SK-N-SH treated with all-trans-retinoic acid at 6 μM for 48 hours (cell line): ENCODE measurements around the gene MAPK10.

ENCODE experiments used
- ATAC-seq: fragments of 200-7000 bp; cut with Tn5 transposase; 3 replicates; pipeline ENCODE4 v1.9.1; 2020; ENCODE audit warnings: mild to moderate bottlenecking, moderate library complexity
- ARNTL ChIP-seq: fragments of 450-650 bp; formaldehyde crosslinking; IDR thresholded peaks from 2 replicates; pipeline ENCODE4 v1.5.0; 2020; ENCODE audit warnings: low read depth, mild to moderate bottlenecking, moderate library complexity, borderline replicate concordance
- BACH2 ChIP-seq: fragments of 250-450 bp; sonication (Bioruptor Pico); IDR thresholded peaks from 2 replicates; pipeline ENCODE4 v1.9.0; 2021; ENCODE audit warnings: mild to moderate bottlenecking, borderline replicate concordance
- ESRRG ChIP-seq: fragments of 250-450 bp; sonication (Bioruptor Pico); IDR thresholded peaks from 2 replicates; pipeline ENCODE4 v1.6.1; 2021; ENCODE audit warnings: mild to moderate bottlenecking
- GLIS3 ChIP-seq: fragments of 250-450 bp; sonication (Bioruptor Pico); IDR thresholded peaks from 2 replicates; pipeline ENCODE4 v1.5.0; 2020; ENCODE audit warnings: mild to moderate bottlenecking, moderate library complexity
- ISL1 ChIP-seq: fragments of 250-450 bp; sonication (Bioruptor Pico); IDR thresholded peaks from 2 replicates; pipeline ENCODE4 v2.1.2; 2022; ENCODE audit warnings: mild to moderate bottlenecking, moderate library complexity
- OSR1 ChIP-seq: fragments of 250-450 bp; sonication (Bioruptor Pico); IDR thresholded peaks from 2 replicates; pipeline ENCODE4 v1.8.0; 2022; ENCODE audit warnings: moderate library complexity, mild to moderate bottlenecking, inconsistent platforms
- PATZ1 ChIP-seq: fragments of 250-450 bp; sonication (Bioruptor Pico); IDR thresholded peaks from 2 replicates; pipeline ENCODE4 v1.8.0; 2020; ENCODE audit warnings: mild to moderate bottlenecking, moderate library complexity, borderline replicate concordance
- POU6F1 ChIP-seq: fragments of 250-450 bp; sonication (Bioruptor Pico); IDR thresholded peaks from 2 replicates; pipeline ENCODE4 v1.8.0; 2021; ENCODE audit warnings: low read depth, mild to moderate bottlenecking, moderate library complexity, borderline replicate concordance
- PPARA ChIP-seq: fragments of 250-450 bp; sonication (Bioruptor Pico); IDR thresholded peaks from 2 replicates; pipeline ENCODE4 v1.5.0; 2020; ENCODE audit warnings: mild to moderate bottlenecking, borderline replicate concordance
- RARB ChIP-seq: fragments of 250-450 bp; sonication (Bioruptor Pico); IDR thresholded peaks from 2 replicates; pipeline ENCODE4 v1.8.0; 2021; ENCODE audit warnings: mild to moderate bottlenecking, moderate library complexity
- SNAI2 ChIP-seq: fragments of 250-450 bp; sonication (Bioruptor Pico); IDR thresholded peaks from 2 replicates; pipeline ENCODE4 v1.5.0; 2020; ENCODE audit warnings: mild to moderate bottlenecking, moderate library complexity
- TCF4 ChIP-seq: fragments of 250-450 bp; sonication (Bioruptor Pico); IDR thresholded peaks from 2 replicates; pipeline ENCODE4 v1.8.0; 2021; ENCODE audit warnings: mild to moderate bottlenecking, moderate library complexity, borderline replicate concordance
- TOX ChIP-seq: fragments of 250-450 bp; sonication (Bioruptor Pico); IDR thresholded peaks from 2 replicates; pipeline ENCODE4 v1.8.0; 2021; ENCODE audit warnings: mild to moderate bottlenecking, moderate library complexity, borderline replicate concordance
- TSHZ2 ChIP-seq: fragments of 250-450 bp; sonication (Bioruptor Pico); IDR thresholded peaks from 2 replicates; pipeline ENCODE4 v1.5.0; 2020; ENCODE audit warnings: mild to moderate bottlenecking, moderate library complexity
- ZFP3 ChIP-seq: fragments of 250-450 bp; sonication (Bioruptor Pico); IDR thresholded peaks from 2 replicates; pipeline ENCODE4 v1.5.0; 2020; ENCODE audit warnings: mild to moderate bottlenecking, moderate library complexity
- ZFP30 ChIP-seq: fragments of 450-650 bp; formaldehyde crosslinking; IDR thresholded peaks from 2 replicates; pipeline ENCODE4 v1.5.0; 2022; ENCODE audit warnings: mild to moderate bottlenecking, moderate library complexity
- ZNF565 ChIP-seq: fragments of 450-650 bp; formaldehyde crosslinking; conservative IDR thresholded peaks from 2 replicates; pipeline ENCODE4 v1.5.0; 2020; ENCODE audit warnings: low read depth, mild to moderate bottlenecking, moderate library complexity
- ZNF70 ChIP-seq: fragments of 450-650 bp; formaldehyde crosslinking; IDR thresholded peaks from 2 replicates; pipeline ENCODE4 v1.5.0; 2020; ENCODE audit warnings: mild to moderate bottlenecking, moderate library complexity

MAPK10 gene

GRCh38 chr4:86386201-86386600 is 26.3 kb upstream of the MAPK10 start (continued):
- TF ChIP-seq PATZ1 (no peak), BACH2 (no peak)

- ATAC-seq = no peak
- TF ChIP-seq POU6F1 (no peak), GLIS3 (CRISPR knock-in tag) (no peak), ISL1 (CRISPR knock-in tag) (no peak), TCF4 (CRISPR knock-in tag) (no peak), TSHZ2 (CRISPR knock-in tag) (no peak), ZFP30 (CRISPR knock-in tag) (no peak), OSR1 (no peak), SNAI2 (CRISPR knock-in tag) (no peak)
Observed at GRCh38 chr4:86381431-86381830, 21.6 kb upstream of the MAPK10 start.

GRCh38 chr4:86380181-86380724 is 20.4 kb upstream of the MAPK10 start:
- TF ChIP-seq ZNF70 (CRISPR knock-in tag) (no peak), ZFP3 (CRISPR knock-in tag) (no peak), PATZ1 (no peak), TCF4 (CRISPR knock-in tag) (no peak), BACH2 (no peak), ARNTL (CRISPR knock-in tag) (no peak), ESRRG (CRISPR knock-in tag) (no peak), TSHZ2 (CRISPR knock-in tag) (no peak), ZNF565 (CRISPR knock-in tag) (no peak), POU6F1 (no peak), PPARA (no peak), ZFP30 (CRISPR knock-in tag) (no peak), SNAI2 (CRISPR knock-in tag) (no peak), RARB (CRISPR knock-in tag) (no peak), TOX (CRISPR knock-in tag) (no peak)
- no peak for ATAC-seq
